OCI-LY3 (cell line): Measurements from ENCODE around the gene NDUFAF8.
A peak's percentile ranks its signal among the peaks of the same experiment; 100 is the strongest.

Experiments
- CTCF ChIP-seq: fragments of 200-600, 300-600 bp; sonication (generic); IDR thresholded peaks from 2 replicates; pipeline ENCODE4 v1.5.1; 2014; ENCODE audit warnings: antibody characterized with exemption, low read length, low read depth
- EZH2phosphoT487 ChIP-seq: fragments of 200-600 bp; shearing (Covaris generic); IDR thresholded peaks from 2 replicates; pipeline ENCODE4 v1.6.1; 2018; ENCODE audit warnings: antibody characterized with exemption, mixed run types, low read depth

DNA sequence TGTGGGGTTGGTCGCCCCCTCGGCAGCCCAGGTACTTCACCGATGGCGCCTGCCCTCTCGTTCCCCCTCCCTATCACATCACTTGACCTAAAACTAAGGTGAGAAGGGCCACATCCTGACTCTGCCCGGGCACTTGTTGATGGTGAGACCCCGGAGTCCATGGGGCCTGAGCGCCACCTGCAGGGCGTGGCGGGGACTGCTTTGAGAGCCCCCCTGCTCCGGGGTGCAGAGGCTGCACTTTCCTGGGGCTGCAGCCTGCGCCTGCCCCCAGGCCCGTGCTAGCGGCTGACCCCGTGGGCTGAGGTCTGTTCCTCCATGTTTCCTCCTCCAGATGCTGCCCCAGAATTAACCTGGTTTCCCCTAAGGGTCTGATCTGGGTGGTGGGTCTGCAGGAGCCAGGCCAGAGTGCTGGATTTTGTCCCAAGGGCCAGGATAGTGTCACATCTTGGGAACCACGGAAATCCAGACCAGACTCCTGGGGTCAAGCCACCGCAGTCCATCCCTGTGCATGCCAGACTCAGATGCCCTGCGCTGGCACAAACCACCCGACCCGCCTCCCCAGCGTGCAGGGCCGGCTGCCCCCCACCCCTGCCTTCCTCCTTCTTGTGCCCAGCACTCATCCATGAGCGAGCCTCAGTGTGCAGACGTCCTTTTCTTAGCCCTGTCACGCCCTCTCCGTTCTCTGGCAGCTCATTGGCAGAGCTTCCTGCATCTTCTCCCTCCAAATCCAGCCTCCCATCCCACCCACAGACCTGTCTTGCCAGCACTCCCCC lies 2.7 kb downstream of the NDUFAF8 start:
- TF ChIP-seq CTCF (peak; percentile 71), EZH2phosphoT487 (no peak)
